OCI-LY7 (cell line): ENCODE data around the gene ARHGEF4.

Experiments used
- CTCF ChIP-seq: fragments of 200-600 bp; sonication (generic); conservative IDR thresholded peaks from 2 replicates; pipeline ENCODE4 v1.5.1; 2014; ENCODE audit warnings: mild to moderate bottlenecking, antibody characterized with exemption, low read length, moderate library complexity, mixed read lengths
- EZH2phosphoT487 ChIP-seq: fragments of 200-600 bp; sonication (generic); IDR thresholded peaks from 2 replicates; pipeline ENCODE4 v1.6.1; 2018; ENCODE audit warnings: low read depth, borderline replicate concordance, mild to moderate bottlenecking, mixed run types, antibody characterized with exemption, low read length, moderate library complexity, mixed read lengths

DNA sequence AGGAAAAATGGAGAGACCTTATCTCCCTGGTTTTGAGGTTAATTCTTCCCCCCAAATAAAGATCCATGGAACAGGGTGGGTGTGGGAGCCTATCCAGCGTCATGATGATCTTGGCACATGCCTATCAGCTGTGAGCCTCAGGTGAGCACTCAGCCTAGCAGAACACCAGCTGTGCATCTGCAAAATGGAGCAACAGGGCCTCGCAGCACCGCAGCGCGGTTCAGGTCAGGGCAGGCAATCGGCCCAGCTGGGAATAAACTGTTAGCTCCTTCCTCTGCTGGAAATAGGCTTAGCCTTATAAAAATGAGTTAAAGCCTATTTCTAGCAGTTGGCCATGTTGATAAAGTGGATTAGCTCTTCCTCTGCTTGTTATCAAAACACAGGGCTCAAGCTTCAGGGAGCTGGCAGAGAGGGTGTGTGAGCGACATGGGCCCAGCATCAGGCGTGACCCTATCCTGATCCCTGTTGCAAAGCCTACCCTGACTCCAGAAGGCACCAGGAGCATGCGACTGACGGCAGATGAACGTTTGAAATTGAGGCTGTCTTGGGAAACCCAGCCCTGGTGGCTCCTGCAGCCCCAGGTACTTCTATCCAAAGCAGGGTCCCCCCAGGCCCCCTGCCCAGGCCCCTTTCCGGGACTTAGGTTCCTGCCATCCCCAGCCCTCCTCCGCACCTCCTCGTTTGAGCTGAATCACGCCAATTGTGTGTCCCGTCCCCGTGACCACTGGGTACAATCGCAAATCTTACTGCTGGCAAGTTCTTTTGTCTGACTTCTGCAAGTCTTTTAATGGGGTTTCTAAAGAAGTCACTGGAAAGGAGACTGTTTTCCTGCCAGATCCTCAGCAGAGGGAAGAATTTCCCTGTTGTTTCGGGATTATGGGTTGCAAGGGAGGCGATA, 35.4 kb downstream of the ARHGEF4 start:
- no peak for TF ChIP-seq CTCF
- TF ChIP-seq EZH2phosphoT487 = no peak
